HL-60 (cell line): ENCODE data around the gene ARMC9.

ENCODE experiments used
- POLR2AphosphoS5 ChIP-seq: IDR thresholded peaks from 2 replicates; pipeline ENCODE4 v1.6.1; 2012; ENCODE audit warnings: low read depth
- TF ChIP-seq, protein P1 (sequence below): IDR thresholded peaks from one replicate; pipeline ENCODE4 v1.5.1; 2011; ENCODE audit warnings: low read length, control low read depth, inconsistent platforms; ENCODE audit not compliant: insufficient read depth
- TF ChIP-seq, protein P2 (sequence below): IDR thresholded peaks from 2 replicates; pipeline ENCODE4 v1.6.1; 2012; ENCODE audit warnings: low read depth; ENCODE audit not compliant: insufficient replicate concordance

DNA sequence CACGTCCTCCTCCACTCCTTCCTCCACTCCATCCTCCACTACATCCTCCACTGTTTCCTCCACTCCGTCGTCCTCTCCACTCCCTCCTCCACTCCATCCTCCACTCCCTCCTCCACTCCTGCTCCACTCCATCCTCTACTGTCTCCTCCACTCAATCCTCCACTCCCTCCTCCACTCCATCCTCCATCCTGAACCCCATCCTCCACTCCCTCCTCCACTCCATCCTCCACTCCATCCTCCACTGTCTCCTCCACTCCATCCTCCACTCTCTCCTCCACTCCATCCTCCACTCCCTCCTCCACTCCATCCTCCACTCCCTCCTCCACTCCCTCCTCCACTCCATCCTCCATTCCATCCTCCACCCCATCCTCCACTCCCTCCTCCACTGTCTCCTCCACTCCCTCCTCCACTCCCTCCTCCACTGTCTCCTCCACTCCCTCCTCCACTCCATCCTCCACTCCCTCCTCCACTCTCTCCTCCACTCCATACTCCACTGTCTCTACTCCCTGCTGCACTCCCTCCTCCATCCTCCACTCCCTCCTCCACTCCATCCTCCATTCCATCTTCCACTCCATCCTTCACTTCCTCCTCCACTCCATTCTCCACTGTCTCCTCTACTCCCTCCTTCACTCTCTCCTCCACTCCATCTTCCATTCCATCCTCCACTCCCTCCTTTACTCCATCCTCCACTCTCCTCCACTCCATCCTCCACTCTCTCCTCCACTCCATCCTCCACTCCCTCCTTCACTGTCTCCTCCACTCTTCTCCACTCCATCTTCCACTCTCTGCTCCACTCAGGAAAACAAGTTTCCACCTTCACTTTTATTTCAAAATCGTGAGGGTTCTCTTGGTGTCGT, 182.8 kb downstream of the ARMC9 start:
- no peak for TF ChIP-seq POLR2AphosphoS5
- TF ChIP-seq, protein P1, sequence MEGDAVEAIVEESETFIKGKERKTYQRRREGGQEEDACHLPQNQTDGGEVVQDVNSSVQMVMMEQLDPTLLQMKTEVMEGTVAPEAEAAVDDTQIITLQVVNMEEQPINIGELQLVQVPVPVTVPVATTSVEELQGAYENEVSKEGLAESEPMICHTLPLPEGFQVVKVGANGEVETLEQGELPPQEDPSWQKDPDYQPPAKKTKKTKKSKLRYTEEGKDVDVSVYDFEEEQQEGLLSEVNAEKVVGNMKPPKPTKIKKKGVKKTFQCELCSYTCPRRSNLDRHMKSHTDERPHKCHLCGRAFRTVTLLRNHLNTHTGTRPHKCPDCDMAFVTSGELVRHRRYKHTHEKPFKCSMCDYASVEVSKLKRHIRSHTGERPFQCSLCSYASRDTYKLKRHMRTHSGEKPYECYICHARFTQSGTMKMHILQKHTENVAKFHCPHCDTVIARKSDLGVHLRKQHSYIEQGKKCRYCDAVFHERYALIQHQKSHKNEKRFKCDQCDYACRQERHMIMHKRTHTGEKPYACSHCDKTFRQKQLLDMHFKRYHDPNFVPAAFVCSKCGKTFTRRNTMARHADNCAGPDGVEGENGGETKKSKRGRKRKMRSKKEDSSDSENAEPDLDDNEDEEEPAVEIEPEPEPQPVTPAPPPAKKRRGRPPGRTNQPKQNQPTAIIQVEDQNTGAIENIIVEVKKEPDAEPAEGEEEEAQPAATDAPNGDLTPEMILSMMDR = no peak
- TF ChIP-seq, protein P2, sequence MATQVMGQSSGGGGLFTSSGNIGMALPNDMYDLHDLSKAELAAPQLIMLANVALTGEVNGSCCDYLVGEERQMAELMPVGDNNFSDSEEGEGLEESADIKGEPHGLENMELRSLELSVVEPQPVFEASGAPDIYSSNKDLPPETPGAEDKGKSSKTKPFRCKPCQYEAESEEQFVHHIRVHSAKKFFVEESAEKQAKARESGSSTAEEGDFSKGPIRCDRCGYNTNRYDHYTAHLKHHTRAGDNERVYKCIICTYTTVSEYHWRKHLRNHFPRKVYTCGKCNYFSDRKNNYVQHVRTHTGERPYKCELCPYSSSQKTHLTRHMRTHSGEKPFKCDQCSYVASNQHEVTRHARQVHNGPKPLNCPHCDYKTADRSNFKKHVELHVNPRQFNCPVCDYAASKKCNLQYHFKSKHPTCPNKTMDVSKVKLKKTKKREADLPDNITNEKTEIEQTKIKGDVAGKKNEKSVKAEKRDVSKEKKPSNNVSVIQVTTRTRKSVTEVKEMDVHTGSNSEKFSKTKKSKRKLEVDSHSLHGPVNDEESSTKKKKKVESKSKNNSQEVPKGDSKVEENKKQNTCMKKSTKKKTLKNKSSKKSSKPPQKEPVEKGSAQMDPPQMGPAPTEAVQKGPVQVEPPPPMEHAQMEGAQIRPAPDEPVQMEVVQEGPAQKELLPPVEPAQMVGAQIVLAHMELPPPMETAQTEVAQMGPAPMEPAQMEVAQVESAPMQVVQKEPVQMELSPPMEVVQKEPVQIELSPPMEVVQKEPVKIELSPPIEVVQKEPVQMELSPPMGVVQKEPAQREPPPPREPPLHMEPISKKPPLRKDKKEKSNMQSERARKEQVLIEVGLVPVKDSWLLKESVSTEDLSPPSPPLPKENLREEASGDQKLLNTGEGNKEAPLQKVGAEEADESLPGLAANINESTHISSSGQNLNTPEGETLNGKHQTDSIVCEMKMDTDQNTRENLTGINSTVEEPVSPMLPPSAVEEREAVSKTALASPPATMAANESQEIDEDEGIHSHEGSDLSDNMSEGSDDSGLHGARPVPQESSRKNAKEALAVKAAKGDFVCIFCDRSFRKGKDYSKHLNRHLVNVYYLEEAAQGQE = no peak
